Measurements from ENCODE around the gene PBX4.

PBX4 gene

DNA sequence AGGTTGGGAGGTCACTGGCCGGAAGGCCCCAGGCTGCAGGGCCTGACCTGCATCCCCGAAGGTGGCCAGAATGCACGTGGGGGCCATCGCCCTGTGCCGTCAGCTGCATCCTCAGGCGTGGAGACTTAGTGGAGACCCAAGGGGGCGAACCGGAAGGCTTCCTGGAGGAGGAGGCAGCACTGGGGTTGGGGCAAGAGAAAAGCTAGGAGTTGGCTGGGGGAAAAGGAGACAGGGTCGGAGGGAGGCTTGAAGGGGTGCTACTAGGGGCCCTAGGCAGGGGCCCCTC is 91.2 kb downstream of the PBX4 start:
- H3K36me3 ChIP-seq (ENCODE audit: low read depth), result peaks cover 18% of the 10 kb centered on the region
- no peak overlapping the region for H3K27ac ChIP-seq (ENCODE audit: poor library complexity, severe bottlenecking)
- DNase-seq (ENCODE audit: low spot score) (no peak), ATAC-seq (ENCODE audit: low read depth) (no peak)
- H3K4me1 ChIP-seq (ENCODE audit: insufficient read depth, poor library complexity, severe bottlenecking), result no peaks in the 10 kb centered on the region
- no peaks in the 10 kb centered on the region for H3K9me3 ChIP-seq (ENCODE audit: severe bottlenecking)
- no peaks in the 10 kb centered on the region for H3K27me3 ChIP-seq (ENCODE audit: insufficient read depth, poor library complexity, severe bottlenecking)
- TF ChIP-seq, protein P1, sequence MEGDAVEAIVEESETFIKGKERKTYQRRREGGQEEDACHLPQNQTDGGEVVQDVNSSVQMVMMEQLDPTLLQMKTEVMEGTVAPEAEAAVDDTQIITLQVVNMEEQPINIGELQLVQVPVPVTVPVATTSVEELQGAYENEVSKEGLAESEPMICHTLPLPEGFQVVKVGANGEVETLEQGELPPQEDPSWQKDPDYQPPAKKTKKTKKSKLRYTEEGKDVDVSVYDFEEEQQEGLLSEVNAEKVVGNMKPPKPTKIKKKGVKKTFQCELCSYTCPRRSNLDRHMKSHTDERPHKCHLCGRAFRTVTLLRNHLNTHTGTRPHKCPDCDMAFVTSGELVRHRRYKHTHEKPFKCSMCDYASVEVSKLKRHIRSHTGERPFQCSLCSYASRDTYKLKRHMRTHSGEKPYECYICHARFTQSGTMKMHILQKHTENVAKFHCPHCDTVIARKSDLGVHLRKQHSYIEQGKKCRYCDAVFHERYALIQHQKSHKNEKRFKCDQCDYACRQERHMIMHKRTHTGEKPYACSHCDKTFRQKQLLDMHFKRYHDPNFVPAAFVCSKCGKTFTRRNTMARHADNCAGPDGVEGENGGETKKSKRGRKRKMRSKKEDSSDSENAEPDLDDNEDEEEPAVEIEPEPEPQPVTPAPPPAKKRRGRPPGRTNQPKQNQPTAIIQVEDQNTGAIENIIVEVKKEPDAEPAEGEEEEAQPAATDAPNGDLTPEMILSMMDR (IDR thresholded peaks at IDR 0.05; ENCODE audit: poor library complexity, severe bottlenecking), result no peak
- H3K4me3 ChIP-seq (ENCODE audit: severe bottlenecking), result no peak overlapping the region

DNA sequence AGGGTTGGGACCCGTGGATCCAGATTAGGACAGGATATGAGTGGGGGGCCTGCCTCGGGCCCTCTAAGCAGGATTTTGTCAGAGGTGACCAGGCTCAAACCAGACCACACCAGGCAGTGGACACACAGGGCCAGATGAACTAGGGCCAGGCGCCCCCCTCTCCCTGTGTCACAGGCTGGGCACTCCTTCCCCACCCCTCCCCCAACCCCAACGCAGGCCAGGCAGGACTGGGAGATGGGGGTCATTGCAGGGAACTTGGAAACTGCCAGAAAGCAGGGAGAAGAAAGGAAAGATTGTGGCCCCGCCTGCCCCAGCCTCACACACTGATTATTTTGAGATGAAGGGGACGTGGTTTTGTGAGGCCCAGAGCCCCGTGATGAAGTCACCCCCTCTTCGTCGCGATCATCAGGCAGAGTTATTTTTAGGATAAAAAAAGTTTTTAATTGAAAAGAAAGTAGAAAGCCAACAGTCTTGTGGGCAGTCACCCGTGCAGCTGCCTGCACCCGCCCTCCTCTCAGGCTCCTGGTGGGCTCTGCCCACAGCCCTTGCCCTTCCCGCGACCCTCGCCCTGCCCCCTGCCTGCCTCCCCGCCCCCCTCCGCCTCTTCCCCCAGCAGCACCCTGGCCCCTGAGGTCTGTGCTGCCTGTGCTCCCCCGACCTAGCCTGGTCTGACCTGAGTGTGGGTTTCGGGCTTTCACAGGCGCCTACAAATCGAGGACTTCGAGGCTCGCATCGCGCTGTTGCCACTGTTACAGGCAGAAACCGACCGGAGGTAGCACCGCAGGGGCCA is 91.7 kb downstream of the PBX4 start:
- no peaks in the 10 kb centered on the region for H3K27me3 ChIP-seq (ENCODE audit: insufficient read depth, poor library complexity, severe bottlenecking)
- ATAC-seq (ENCODE audit: low read depth), result no peak
- DNase-seq (ENCODE audit: low spot score), result peak; percentile 60
- H3K4me1 ChIP-seq (ENCODE audit: insufficient read depth, poor library complexity, severe bottlenecking), result no peaks in the 10 kb centered on the region
- H3K9me3 ChIP-seq (ENCODE audit: severe bottlenecking), result no peaks in the 10 kb centered on the region
- H3K4me3 ChIP-seq (ENCODE audit: severe bottlenecking), result no peak overlapping the region
- H3K36me3 ChIP-seq (ENCODE audit: low read depth), result peaks cover 18% of the 10 kb centered on the region
- no peak overlapping the region for H3K27ac ChIP-seq (ENCODE audit: poor library complexity, severe bottlenecking)
- TF ChIP-seq, protein P1 (IDR thresholded peaks at IDR 0.05; ENCODE audit: poor library complexity, severe bottlenecking), result no peak

DNA sequence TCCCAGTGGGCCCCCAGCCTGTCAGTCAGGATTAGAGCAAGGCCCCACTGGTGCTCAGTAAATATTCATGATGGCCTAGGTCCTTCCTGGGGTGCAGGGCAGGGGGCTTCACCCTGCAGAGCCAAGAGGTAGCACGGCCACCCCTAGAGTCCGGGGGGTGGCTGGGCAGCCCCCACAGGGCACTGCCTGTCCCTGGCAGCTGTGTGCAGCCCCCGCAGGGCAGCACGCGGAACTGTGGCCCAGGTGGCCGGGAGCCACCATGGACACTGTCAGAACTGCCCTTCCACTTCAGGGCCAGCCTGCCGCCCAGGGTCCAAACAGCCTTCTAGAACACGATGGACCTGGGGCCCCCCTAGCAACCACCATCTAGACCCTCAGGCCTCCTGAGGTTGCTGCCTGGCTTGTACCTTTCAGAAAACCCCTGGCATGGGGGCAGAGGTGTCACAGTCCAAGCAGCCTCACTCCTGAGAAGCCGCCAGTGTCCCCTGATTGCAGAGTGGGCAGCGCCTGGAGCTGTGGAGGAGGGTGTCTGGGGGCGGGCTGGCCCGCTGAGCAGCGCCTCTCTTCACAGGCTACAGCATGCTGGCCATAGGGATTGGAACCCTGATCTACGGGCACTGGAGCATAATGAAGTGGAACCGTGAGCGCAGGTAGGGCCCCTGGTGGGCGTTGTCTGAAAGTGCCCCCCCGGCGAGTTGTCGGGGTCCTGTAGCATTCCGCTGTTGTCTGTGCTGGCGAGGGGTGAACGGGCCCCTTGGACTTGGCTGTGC is 92.7 kb downstream of the PBX4 start:
- peak; percentile 61 for DNase-seq (ENCODE audit: low spot score)
- H3K4me1 ChIP-seq (ENCODE audit: insufficient read depth, poor library complexity, severe bottlenecking), result no peaks in the 10 kb centered on the region
- H3K4me3 ChIP-seq (ENCODE audit: severe bottlenecking), result no peak overlapping the region
- H3K36me3 ChIP-seq (ENCODE audit: low read depth), result peaks cover 26% of the 10 kb centered on the region
- no peaks in the 10 kb centered on the region for H3K27me3 ChIP-seq (ENCODE audit: insufficient read depth, poor library complexity, severe bottlenecking)
- TF ChIP-seq, protein P1 (IDR thresholded peaks at IDR 0.05; ENCODE audit: poor library complexity, severe bottlenecking), result no peak
- ATAC-seq (ENCODE audit: low read depth), result no peak
- H3K27ac ChIP-seq (ENCODE audit: poor library complexity, severe bottlenecking), result no peak overlapping the region
- H3K9me3 ChIP-seq (ENCODE audit: severe bottlenecking), result no peaks in the 10 kb centered on the region

DNA sequence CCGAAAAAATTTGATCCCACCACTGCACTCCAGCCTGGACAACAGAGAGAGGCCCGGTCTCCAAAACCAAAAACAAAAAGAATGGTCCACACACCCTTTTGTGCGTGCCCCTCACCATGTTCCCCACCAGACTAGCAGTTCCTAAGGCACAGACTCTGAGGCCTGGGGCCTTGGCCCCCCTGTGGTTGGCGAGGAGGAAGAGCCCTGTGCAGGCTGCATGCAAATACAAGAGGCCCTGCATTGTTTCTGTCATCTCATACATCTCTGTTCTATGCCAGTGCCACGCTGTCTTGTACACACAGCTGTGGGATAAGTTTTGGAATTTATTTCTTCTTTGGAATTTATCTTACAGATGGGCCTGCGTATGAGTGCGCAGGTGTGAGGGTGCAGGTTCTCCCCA is 94.4 kb downstream of the PBX4 start:
- Histone ChIP-seq H3K27ac (ENCODE audit: poor library complexity, severe bottlenecking) (no peak overlapping the region), H3K4me3 (ENCODE audit: severe bottlenecking) (no peak overlapping the region), H3K9me3 (ENCODE audit: severe bottlenecking) (no peaks in the 10 kb centered on the region), H3K4me1 (ENCODE audit: insufficient read depth, poor library complexity, severe bottlenecking) (no peaks in the 10 kb centered on the region), H3K27me3 (ENCODE audit: insufficient read depth, poor library complexity, severe bottlenecking) (no peaks in the 10 kb centered on the region), H3K36me3 (ENCODE audit: low read depth) (peaks cover 35% of the 10 kb centered on the region)
- DNase-seq (ENCODE audit: low spot score) (no peak), ATAC-seq (ENCODE audit: low read depth) (no peak)
- TF ChIP-seq, protein P1 (IDR thresholded peaks at IDR 0.05; ENCODE audit: poor library complexity, severe bottlenecking), result no peak

DNA sequence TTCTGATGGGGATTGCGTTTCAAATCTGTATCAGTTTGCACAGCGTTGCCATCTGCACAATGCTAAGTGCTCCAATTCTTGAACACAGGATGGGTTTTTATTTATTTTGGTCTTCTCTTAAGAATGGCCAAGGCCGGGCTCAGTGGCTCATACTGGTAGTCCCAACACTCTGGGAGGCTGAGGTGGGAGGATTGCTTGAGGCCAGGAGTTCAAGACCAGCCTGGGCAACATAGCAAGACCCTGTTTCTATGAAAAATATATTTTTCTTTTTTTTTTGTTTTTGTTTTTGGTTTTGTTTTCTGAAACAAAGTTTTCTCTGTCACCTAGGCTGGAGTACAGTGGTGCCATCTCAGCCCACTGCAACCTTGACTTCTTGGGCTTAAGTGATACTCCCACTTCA is 95.3 kb downstream of the PBX4 start:
- TF ChIP-seq, protein P1 (IDR thresholded peaks at IDR 0.05; ENCODE audit: poor library complexity, severe bottlenecking), result no peak
- H3K36me3 ChIP-seq (ENCODE audit: low read depth), result peaks cover 35% of the 10 kb centered on the region

More for the DNA sequence above, 95.3 kb downstream of the PBX4 start:
- no peaks in the 10 kb centered on the region for H3K9me3 ChIP-seq (ENCODE audit: severe bottlenecking)
- no peaks in the 10 kb centered on the region for H3K27me3 ChIP-seq (ENCODE audit: insufficient read depth, poor library complexity, severe bottlenecking)
- H3K4me3 ChIP-seq (ENCODE audit: severe bottlenecking), result no peak overlapping the region
- no peak overlapping the region for H3K27ac ChIP-seq (ENCODE audit: poor library complexity, severe bottlenecking)
- ATAC-seq (ENCODE audit: low read depth), result no peak
- no peak for DNase-seq (ENCODE audit: low spot score)
- no peaks in the 10 kb centered on the region for H3K4me1 ChIP-seq (ENCODE audit: insufficient read depth, poor library complexity, severe bottlenecking)

Measured in RWPE2 (cell line).